ENCODE measurements around the gene WIPF1. TPM values are rescaled to one million over a fixed set of nuclear protein-coding genes. Genes with fewer than 3 reads are reported as not detected.

The WIPF1 gene
- total and polyA plus RNA-seq, 3 experiments from 2014 or later, result 200 to 326 (median 317) TPM

DNA sequence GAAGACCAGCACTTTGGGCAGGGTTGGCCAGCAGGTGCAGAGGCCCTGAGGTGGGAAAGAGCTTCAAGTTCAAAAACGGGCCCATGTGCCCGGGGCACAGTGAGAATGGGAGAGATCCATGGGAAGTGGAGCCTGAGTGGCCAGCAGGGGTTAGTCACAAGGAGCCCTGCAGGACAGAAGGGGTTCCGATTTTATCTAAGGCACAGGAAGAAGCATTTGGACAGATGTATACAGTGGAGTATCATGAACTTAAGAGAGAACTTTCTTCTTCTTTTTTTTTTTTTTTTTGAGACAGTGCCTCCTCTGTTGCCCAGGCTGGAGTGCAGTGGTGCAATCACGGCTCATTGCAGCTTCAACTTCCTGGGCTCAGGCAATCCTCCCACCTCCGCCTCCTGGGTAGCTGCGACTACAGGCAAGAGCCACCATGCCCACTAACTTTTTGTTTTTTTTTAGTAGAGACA lies 24.0 kb downstream of the WIPF1 start:
- no peaks in the 10 kb centered on the region for H3K9me3 ChIP-seq (ENCODE audit: low read length)
- Mint-ChIP-seq H3K27ac (peak overlapping the region; percentile 69 to 98 (median 91)), H3K9me3 (no peaks in the 10 kb centered on the region), H3K4me3 (peak overlapping the region in 4 of 7 donors; percentile 28 to 57 (median 45)), H3K27me3 (no peaks in the 10 kb centered on the region), H3K36me3 (peaks cover 26 to 99% (median 36%) of the 10 kb centered on the region in 3 donors), H3K4me1 (peaks cover 69 to 88% (median 85%) of the 10 kb centered on the region in 3 donors)
- CTCF ChIA-PET, result interaction anchor here (1.0 to 15.4 kb wide), 5 partner anchors 15 to 141 kb away, joined by 3 to 167 read pairs (median 5); partner anchors contain the start of gene WIPF1
- peaks cover 65% of the 10 kb centered on the region for H3K36me3 ChIP-seq (ENCODE audit: insufficient read depth, low read length)
- no peak overlapping the region for H3K4me3 ChIP-seq (ENCODE audit: low read length)
- peak in 2 of 5 donors; percentile 40 to 50 for DNase-seq
- POLR2A ChIA-PET, result no interaction called here
- H3K4me1 ChIP-seq (ENCODE audit: insufficient read depth, low read length), result peaks cover 48% of the 10 kb centered on the region
- no peaks in the 10 kb centered on the region for H3K27me3 ChIP-seq (ENCODE audit: insufficient read depth, low read length, poor library complexity, severe bottlenecking)
- no peak overlapping the region for H3K27ac ChIP-seq (ENCODE audit: low read depth, low read length)

DNA sequence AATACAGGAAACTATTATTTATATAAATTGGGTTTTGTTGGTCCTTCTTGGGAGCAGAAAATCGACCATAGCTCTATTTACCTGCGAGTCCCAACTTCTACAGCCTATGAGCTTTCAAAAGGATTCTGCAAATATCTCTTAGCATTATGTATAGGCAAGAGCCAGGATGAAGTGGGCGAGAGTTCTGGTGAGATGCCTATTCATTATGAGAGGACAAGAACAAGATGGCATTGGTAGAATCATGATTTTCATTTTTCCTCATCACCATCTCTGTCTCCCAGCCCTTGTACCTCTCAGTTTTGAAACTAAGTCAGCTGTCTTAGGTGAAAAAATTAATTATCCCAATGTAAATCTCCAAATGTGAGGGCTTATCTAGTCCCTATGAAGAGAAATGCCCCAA lies 25.0 kb downstream of the WIPF1 start:
- Histone ChIP-seq H3K4me1 (ENCODE audit: insufficient read depth, low read length) (peaks cover 39% of the 10 kb centered on the region), H3K4me3 (ENCODE audit: low read length) (no peak overlapping the region), H3K9me3 (ENCODE audit: low read length) (no peaks in the 10 kb centered on the region), H3K36me3 (ENCODE audit: insufficient read depth, low read length) (peaks cover 68% of the 10 kb centered on the region), H3K27me3 (ENCODE audit: insufficient read depth, low read length, poor library complexity, severe bottlenecking) (no peaks in the 10 kb centered on the region), H3K27ac (ENCODE audit: low read depth, low read length) (no peak overlapping the region)
- Mint-ChIP-seq H3K9me3 (no peaks in the 10 kb centered on the region), H3K4me1 (peaks cover 64 to 82% (median 82%) of the 10 kb centered on the region in 3 donors), H3K4me3 (no peak overlapping the region), H3K27ac (peak overlapping the region in 7 of 8 donors; percentile 69 to 92 (median 89)), H3K27me3 (no peaks in the 10 kb centered on the region), H3K36me3 (peaks cover 28 to 99% (median 36%) of the 10 kb centered on the region in 3 donors)
- ChIA-PET CTCF (interaction anchor here (1.2 to 15.4 kb wide), 3 partner anchors 26 to 113 kb away, joined by 3 to 167 read pairs (median 113); partner anchors contain the start of gene WIPF1), POLR2A (no interaction called here)
- no peak for DNase-seq

- H3K27ac Mint-ChIP-seq, result peak overlapping the region in 7 of 8 donors; percentile 9 to 95 (median 77)
- H3K27ac ChIP-seq (ENCODE audit: low read depth, low read length), result no peak overlapping the region
- H3K9me3 Mint-ChIP-seq, result no peaks in the 10 kb centered on the region
Observed at GRCh38 chr2:174571669-174572323, 25.8 kb downstream of the WIPF1 start.

GRCh38 chr2:174570318-174570958 lies 27.2 kb downstream of the WIPF1 start:
- H3K9me3 ChIP-seq (ENCODE audit: low read length), result no peaks in the 10 kb centered on the region
- Mint-ChIP-seq H3K4me3 (peak overlapping the region in 2 of 7 donors; percentile 19 to 48), H3K9me3 (no peaks in the 10 kb centered on the region), H3K36me3 (peaks cover 38 to 96% (median 44%) of the 10 kb centered on the region in 3 donors), H3K27ac (peak overlapping the region; percentile 25 to 95 (median 78)), H3K4me1 (peaks cover 59 to 79% (median 67%) of the 10 kb centered on the region in 3 donors), H3K27me3 (no peaks in the 10 kb centered on the region)
- no peak for DNase-seq
- no peak overlapping the region for H3K4me3 ChIP-seq (ENCODE audit: low read length)
- peaks cover 38% of the 10 kb centered on the region for H3K4me1 ChIP-seq (ENCODE audit: insufficient read depth, low read length)
- peaks cover 69% of the 10 kb centered on the region for H3K36me3 ChIP-seq (ENCODE audit: insufficient read depth, low read length)
- no peak overlapping the region for H3K27ac ChIP-seq (ENCODE audit: low read depth, low read length)
- ChIA-PET POLR2A (no interaction called here), CTCF (interaction anchor here (0.8 to 15.4 kb wide), 3 partner anchors 13 to 115 kb away, joined by 3 to 167 read pairs (median 113); partner anchors contain the start of gene WIPF1)
- H3K27me3 ChIP-seq (ENCODE audit: insufficient read depth, low read length, poor library complexity, severe bottlenecking), result no peaks in the 10 kb centered on the region

More at GRCh38 chr2:174571669-174572323, 25.8 kb downstream of the WIPF1 start:
- Histone ChIP-seq H3K4me3 (ENCODE audit: low read length) (no peak overlapping the region), H3K27me3 (ENCODE audit: insufficient read depth, low read length, poor library complexity, severe bottlenecking) (no peaks in the 10 kb centered on the region), H3K4me1 (ENCODE audit: insufficient read depth, low read length) (peaks cover 38% of the 10 kb centered on the region), H3K36me3 (ENCODE audit: insufficient read depth, low read length) (peaks cover 69% of the 10 kb centered on the region), H3K9me3 (ENCODE audit: low read length) (no peaks in the 10 kb centered on the region)
- CTCF ChIA-PET, result interaction anchor here (1.2 to 15.4 kb wide), 3 partner anchors 27 to 114 kb away, joined by 3 to 167 read pairs (median 113); partner anchors contain the start of gene WIPF1
- H3K4me1 Mint-ChIP-seq, result peaks cover 60 to 82% (median 76%) of the 10 kb centered on the region in 3 donors
- peak overlapping the region in 1 of 7 donors; percentile 40 for H3K4me3 Mint-ChIP-seq
- no peaks in the 10 kb centered on the region for H3K27me3 Mint-ChIP-seq
- peaks cover 33 to 99% (median 42%) of the 10 kb centered on the region in 3 donors for H3K36me3 Mint-ChIP-seq
- no peak for DNase-seq
- POLR2A ChIA-PET, result no interaction called here

DNA sequence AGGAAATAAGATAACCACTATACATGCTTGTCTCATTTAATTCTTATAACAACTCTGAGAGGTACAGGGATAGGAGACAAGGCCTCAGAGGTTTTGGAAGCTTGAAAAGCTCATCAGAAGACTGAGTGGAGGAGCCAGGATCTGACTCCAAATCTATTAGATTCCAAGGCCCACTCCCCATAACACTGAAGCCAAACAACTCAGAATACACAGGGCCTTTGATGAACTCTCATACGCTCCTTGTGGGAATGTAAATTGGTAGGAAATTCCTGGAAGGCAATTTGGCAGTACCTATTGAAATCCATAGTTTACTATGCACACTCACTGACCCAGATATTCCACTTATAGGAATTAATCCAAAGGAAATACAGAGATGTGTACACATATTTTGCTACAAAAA lies 27.9 kb downstream of the WIPF1 start:
- H3K27ac ChIP-seq (ENCODE audit: low read depth, low read length), result no peak overlapping the region
- H3K9me3 ChIP-seq (ENCODE audit: low read length), result no peaks in the 10 kb centered on the region
- H3K36me3 ChIP-seq (ENCODE audit: insufficient read depth, low read length), result peaks cover 69% of the 10 kb centered on the region
- Mint-ChIP-seq H3K36me3 (peaks cover 38 to 96% (median 39%) of the 10 kb centered on the region in 3 donors), H3K4me3 (peak overlapping the region in 1 of 7 donors; percentile 45), H3K27me3 (no peaks in the 10 kb centered on the region), H3K9me3 (no peaks in the 10 kb centered on the region), H3K27ac (peak overlapping the region in 6 of 8 donors; percentile 58 to 88 (median 76)), H3K4me1 (peaks cover 51 to 72% (median 62%) of the 10 kb centered on the region in 3 donors)
- no peaks in the 10 kb centered on the region for H3K27me3 ChIP-seq (ENCODE audit: insufficient read depth, low read length, poor library complexity, severe bottlenecking)
- peaks cover 36% of the 10 kb centered on the region for H3K4me1 ChIP-seq (ENCODE audit: insufficient read depth, low read length)
- no peak overlapping the region for H3K4me3 ChIP-seq (ENCODE audit: low read length)
- CTCF ChIA-PET, result interaction anchor here (15.4 kb wide), 1 partner anchor 29 kb away, joined by 167 read pairs; the partner anchor contains the start of gene WIPF1
- DNase-seq, result no peak
- POLR2A ChIA-PET, result no interaction called here

GRCh38 chr2:174568425-174568824 lies 29.2 kb downstream of the WIPF1 start:
- ChIA-PET POLR2A (interaction anchor here (0.9 kb wide), 1 partner anchor 14 kb away, joined by 3 read pairs; no protein-coding TSS in a partner anchor), CTCF (interaction anchor here (1.3 to 1.4 kb wide), 2 partner anchors 119 to 129 kb away, joined by 3 to 6 read pairs; no protein-coding TSS in a partner anchor)
- peaks cover 33 to 94% (median 36%) of the 10 kb centered on the region in 3 donors for H3K36me3 Mint-ChIP-seq
- Histone ChIP-seq H3K27ac (ENCODE audit: low read depth, low read length) (no peak overlapping the region), H3K4me1 (ENCODE audit: insufficient read depth, low read length) (peaks cover 25% of the 10 kb centered on the region), H3K36me3 (ENCODE audit: insufficient read depth, low read length) (peaks cover 78% of the 10 kb centered on the region), H3K4me3 (ENCODE audit: low read length) (no peak overlapping the region), H3K9me3 (ENCODE audit: low read length) (no peaks in the 10 kb centered on the region), H3K27me3 (ENCODE audit: insufficient read depth, low read length, poor library complexity, severe bottlenecking) (no peaks in the 10 kb centered on the region)
- peaks cover 39 to 59% (median 52%) of the 10 kb centered on the region in 3 donors for H3K4me1 Mint-ChIP-seq
- H3K27me3 Mint-ChIP-seq, result no peaks in the 10 kb centered on the region
- H3K4me3 Mint-ChIP-seq, result no peak overlapping the region
- no peak for DNase-seq
- peak overlapping the region in 4 of 8 donors; percentile 6 to 74 (median 32) for H3K27ac Mint-ChIP-seq
- no peaks in the 10 kb centered on the region for H3K9me3 Mint-ChIP-seq

GRCh38 chr2:174566871-174567270 lies 30.7 kb downstream of the WIPF1 start:
- H3K36me3 ChIP-seq (ENCODE audit: insufficient read depth, low read length), result peaks cover 80% of the 10 kb centered on the region
- H3K4me3 ChIP-seq (ENCODE audit: low read length), result no peak overlapping the region
- no peaks in the 10 kb centered on the region for H3K27me3 ChIP-seq (ENCODE audit: insufficient read depth, low read length, poor library complexity, severe bottlenecking)
- no peak overlapping the region for H3K4me3 Mint-ChIP-seq
- no peak overlapping the region for H3K27ac ChIP-seq (ENCODE audit: low read depth, low read length)
- H3K27me3 Mint-ChIP-seq, result no peaks in the 10 kb centered on the region
- peak overlapping the region in 5 of 8 donors; percentile 6 to 74 (median 74) for H3K27ac Mint-ChIP-seq
- peaks cover 30 to 94% (median 31%) of the 10 kb centered on the region in 3 donors for H3K36me3 Mint-ChIP-seq
- ChIA-PET CTCF (interaction anchor here (1.3 to 2.5 kb wide), 2 partner anchors 31 to 104 kb away, joined by 3 to 11 read pairs; partner anchors contain the start of gene WIPF1), POLR2A (interaction anchor here (1.2 kb wide), 1 partner anchor 12 kb away, joined by 5 read pairs; no protein-coding TSS in a partner anchor)
- H3K9me3 ChIP-seq (ENCODE audit: low read length), result no peaks in the 10 kb centered on the region
- H3K9me3 Mint-ChIP-seq, result no peaks in the 10 kb centered on the region
- peaks cover 21% of the 10 kb centered on the region for H3K4me1 ChIP-seq (ENCODE audit: insufficient read depth, low read length)
- no peak for DNase-seq
- peaks cover 36 to 59% (median 49%) of the 10 kb centered on the region in 3 donors for H3K4me1 Mint-ChIP-seq

Measured in CD8-positive, alpha-beta memory T cell (primary cell).